ENCODE results near the gene BLOC1S4.
A peak's percentile ranks its signal among the peaks of the same experiment; 100 is the strongest.

The BLOC1S4 gene

GRCh38 chr4:6709230-6710114 is 6.5 kb upstream of the BLOC1S4 start, which contains the start of gene MRFAP1L1:
Gene MRFAP1L1 (minus strand): TSS chr4:6709865. CDS start chr4:6709629, 236 bp downstream.
- Histone ChIP-seq H4K20me1 (ENCODE audit: low read depth, low read length) (no peaks in the 10 kb centered on the region), H3K9ac (ENCODE audit: low read length) (peak within 1 kb of the TSS; percentile 59), H3K9me2 (replicated peaks; ENCODE audit: insufficient read depth, low read length) (no peaks in the 10 kb centered on the region), H3K27ac (ENCODE audit: low read depth, low read length) (peak within 1 kb of the TSS; percentile 52), H3K9me3 (ENCODE audit: insufficient read depth, low read length) (no peaks in the 10 kb centered on the region; the same call in 1 of the 2 replicates), H2AFZ (ENCODE audit: low read depth, low read length, severe bottlenecking) (peak within 1 kb of the TSS; percentile 94), H3F3A (ENCODE audit: insufficient read depth) (0 out of 2 replicates have a peak, but pooled peaks cover 5% of the 10 kb centered on the region), H3K36me3 (ENCODE audit: low read length) (peaks cover 8% of the 10 kb centered on the region; the same call in 1 of the 2 replicates), H3K4me2 (ENCODE audit: low read depth, low read length, poor library complexity, severe bottlenecking) (peak within 1 kb of the TSS; percentile 59), H3K79me2 (ENCODE audit: insufficient read depth, low read length) (peaks cover 17% of the 10 kb centered on the region; the same call in 1 of the 2 replicates), H3K4me3 (ENCODE audit: insufficient read depth, low read length, poor library complexity, severe bottlenecking) (peak within 1 kb of the TSS; percentile 72), H3K27me3 (ENCODE audit: low read length) (no peaks in the 10 kb centered on the region)
- TF ChIP-seq CTCF (IDR thresholded peaks at IDR 0.05; ENCODE audit: insufficient read depth, low read length, poor library complexity, severe bottlenecking) (no peak), EZH2phosphoT487 (conservative IDR thresholded peaks at IDR 0.05; ENCODE audit: low read length) (no peak)

GRCh38 chr4:6710282-6710681 is 5.7 kb upstream of the BLOC1S4 start:
- TF ChIP-seq EZH2phosphoT487 (conservative IDR thresholded peaks at IDR 0.05; ENCODE audit: low read length) (no peak), CTCF (IDR thresholded peaks at IDR 0.05; ENCODE audit: insufficient read depth, low read length, poor library complexity, severe bottlenecking) (no peak)
- H3K27ac ChIP-seq (ENCODE audit: low read depth, low read length): no peak overlapping the region

GRCh38 chr4:6710996-6711395 is 5.0 kb upstream of the BLOC1S4 start:
- no peaks in the 10 kb centered on the region for H4K20me1 ChIP-seq (ENCODE audit: low read depth, low read length)
- no peak overlapping the region for H3K4me3 ChIP-seq (ENCODE audit: insufficient read depth, low read length, poor library complexity, severe bottlenecking)
- no peaks in the 10 kb centered on the region; the same call in 1 of the 2 replicates for H3K9me3 ChIP-seq (ENCODE audit: insufficient read depth, low read length)
- H3K27me3 ChIP-seq (ENCODE audit: low read length): no peaks in the 10 kb centered on the region
- H3K79me2 ChIP-seq (ENCODE audit: insufficient read depth, low read length): peaks cover 17% of the 10 kb centered on the region; the same call in 1 of the 2 replicates
- peaks cover 8% of the 10 kb centered on the region; the same call in 1 of the 2 replicates for H3K36me3 ChIP-seq (ENCODE audit: low read length)
- H3F3A ChIP-seq (ENCODE audit: insufficient read depth): peaks cover 9% of the 10 kb centered on the region; the same call in 1 of the 2 replicates
- no peak for TF ChIP-seq CTCF (IDR thresholded peaks at IDR 0.05; ENCODE audit: insufficient read depth, low read length, poor library complexity, severe bottlenecking)
- no peak for TF ChIP-seq EZH2phosphoT487 (conservative IDR thresholded peaks at IDR 0.05; ENCODE audit: low read length)
- no peaks in the 10 kb centered on the region for H3K9me2 ChIP-seq (replicated peaks; ENCODE audit: insufficient read depth, low read length)
- H3K4me2 ChIP-seq (ENCODE audit: low read depth, low read length, poor library complexity, severe bottlenecking): no peak overlapping the region
- no peak overlapping the region for H3K9ac ChIP-seq (ENCODE audit: low read length)
- no peak overlapping the region for H2AFZ ChIP-seq (ENCODE audit: low read depth, low read length, severe bottlenecking)
- no peak overlapping the region for H3K27ac ChIP-seq (ENCODE audit: low read depth, low read length)

More at GRCh38 chr4:6710282-6710681, 5.7 kb upstream of the BLOC1S4 start:
- peaks cover 8% of the 10 kb centered on the region; the same call in 1 of the 2 replicates for H3K36me3 ChIP-seq (ENCODE audit: low read length)
- H2AFZ ChIP-seq (ENCODE audit: low read depth, low read length, severe bottlenecking): peak overlapping the region; percentile 94
- no peaks in the 10 kb centered on the region for H3K9me2 ChIP-seq (replicated peaks; ENCODE audit: insufficient read depth, low read length)
- H3F3A ChIP-seq (ENCODE audit: insufficient read depth): peaks cover 6% of the 10 kb centered on the region; the same call in 1 of the 2 replicates
- no peaks in the 10 kb centered on the region; the same call in 1 of the 2 replicates for H3K9me3 ChIP-seq (ENCODE audit: insufficient read depth, low read length)
- no peaks in the 10 kb centered on the region for H3K27me3 ChIP-seq (ENCODE audit: low read length)
- peaks cover 17% of the 10 kb centered on the region; the same call in 1 of the 2 replicates for H3K79me2 ChIP-seq (ENCODE audit: insufficient read depth, low read length)
- H3K4me2 ChIP-seq (ENCODE audit: low read depth, low read length, poor library complexity, severe bottlenecking): peak overlapping the region; percentile 59
- peak overlapping the region; percentile 72 for H3K4me3 ChIP-seq (ENCODE audit: insufficient read depth, low read length, poor library complexity, severe bottlenecking)
- H4K20me1 ChIP-seq (ENCODE audit: low read depth, low read length): no peaks in the 10 kb centered on the region
- peak overlapping the region; percentile 29 for H3K9ac ChIP-seq (ENCODE audit: low read length)

All from SU-DHL-6 (cell line).